SIG-M5 (cell line): Measurements from ENCODE around the gene CYTH3.
A peak's percentile ranks its signal among the peaks of the same experiment; 100 is the strongest.
"Not testable (repeated sequence)": the region's sequence is repeated elsewhere in the genome, so short reads cannot be mapped to it uniquely, and the experiment has no call there.

Experiments
- DNase-seq: peaks from one replicate; lab custom pipeline; 2025; lab: John Stamatoyannopoulos, UW

The CYTH3 gene

GRCh38 chr7:6229284-6229683 lies 43.1 kb downstream of the CYTH3 start:
- DNase-seq: not testable (repeated sequence)

- peak; percentile 35 for DNase-seq
Measured at GRCh38 chr7:6228361-6229229, 43.8 kb downstream of the CYTH3 start.

- no peak for DNase-seq
Measured at GRCh38 chr7:6227294-6227846, 45.1 kb downstream of the CYTH3 start.

GRCh38 chr7:6226194-6226799 lies 46.1 kb downstream of the CYTH3 start:
- DNase-seq: no peak

GRCh38 chr7:6223411-6223810 lies 49.0 kb downstream of the CYTH3 start:
- not testable (repeated sequence) for DNase-seq

GRCh38 chr7:6223010-6223409 lies 49.4 kb downstream of the CYTH3 start:
- DNase-seq: not testable (repeated sequence)

- peak; percentile 80 for DNase-seq
Measured at GRCh38 chr7:6221340-6222319, 50.8 kb downstream of the CYTH3 start.

- peak; percentile 7 for DNase-seq
Measured at GRCh38 chr7:6218329-6218728, 54.1 kb downstream of the CYTH3 start.

GRCh38 chr7:6212008-6212407 lies 60.4 kb downstream of the CYTH3 start:
- DNase-seq: no peak

- no peak for DNase-seq
Measured at GRCh38 chr7:6210621-6211372, 61.6 kb downstream of the CYTH3 start.

- no peak for DNase-seq
Measured at GRCh38 chr7:6209340-6209739, 63.1 kb downstream of the CYTH3 start.

GRCh38 chr7:6208573-6209328 lies 63.7 kb downstream of the CYTH3 start:
- no peak for DNase-seq

- no peak for DNase-seq
Measured at GRCh38 chr7:6205971-6206660, 66.3 kb downstream of the CYTH3 start.

GRCh38 chr7:6203381-6203780 lies 69.0 kb downstream of the CYTH3 start:
- DNase-seq: no peak

GRCh38 chr7:6202117-6202516 lies 70.3 kb downstream of the CYTH3 start:
- DNase-seq: no peak

GRCh38 chr7:6200971-6201370 lies 71.5 kb downstream of the CYTH3 start:
- DNase-seq: no peak

GRCh38 chr7:6198689-6199595 lies 73.5 kb downstream of the CYTH3 start:
- no peak for DNase-seq

- DNase-seq: no peak
Measured at GRCh38 chr7:6197801-6198551, 74.4 kb downstream of the CYTH3 start.
